ENCODE results near the gene CDRT4.
A peak's percentile ranks its signal among the peaks of the same experiment; 100 is the strongest.

The CDRT4 gene

DNA sequence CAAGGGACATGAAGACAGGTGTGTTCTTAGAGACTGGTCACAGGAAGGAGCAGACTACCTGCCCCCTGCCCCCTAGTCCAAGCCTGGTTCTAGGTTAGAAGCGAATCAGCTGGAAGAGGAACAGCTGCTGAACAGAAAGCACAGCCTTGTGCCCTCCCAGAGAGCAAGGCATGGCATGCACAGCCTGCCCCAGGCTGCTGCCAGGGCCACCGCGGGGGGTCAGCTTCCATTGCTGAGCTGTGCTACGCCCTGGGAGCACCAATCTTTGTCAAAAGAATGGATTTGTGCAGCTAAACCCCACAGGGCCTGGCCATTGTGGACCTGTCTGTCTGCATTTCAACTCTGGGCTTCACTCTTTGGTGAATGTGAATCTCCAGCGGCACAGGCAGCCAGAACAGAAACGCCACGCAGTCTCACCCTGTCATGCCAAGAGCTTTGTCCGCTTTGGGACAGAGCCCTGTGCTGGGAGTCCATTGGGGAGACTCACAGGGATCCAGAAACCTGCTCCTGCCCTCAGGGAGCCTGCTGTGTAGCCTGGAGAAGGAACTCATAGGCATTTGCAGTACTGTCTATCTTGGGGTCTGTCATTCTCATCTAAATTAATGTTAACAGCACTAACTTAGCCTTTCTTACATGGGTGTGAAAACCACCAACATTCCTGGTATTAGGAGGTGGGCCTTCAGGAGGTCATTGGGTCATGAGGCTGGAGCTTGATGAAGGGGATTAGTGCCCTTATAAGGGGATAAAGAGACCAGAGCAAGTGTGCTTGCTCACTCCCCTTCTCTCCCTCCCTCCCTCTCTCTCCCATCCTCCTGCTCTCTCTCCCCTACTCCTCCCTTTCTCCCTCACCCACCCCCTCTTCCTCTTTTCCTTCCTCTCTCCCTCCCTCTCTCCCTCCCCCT lies 25.6 kb upstream of the CDRT4 start:
- DNase-seq: peak; percentile 48

GRCh38 chr17:15492186-15492585 lies 24.8 kb upstream of the CDRT4 start:
- no peak for DNase-seq

DNA sequence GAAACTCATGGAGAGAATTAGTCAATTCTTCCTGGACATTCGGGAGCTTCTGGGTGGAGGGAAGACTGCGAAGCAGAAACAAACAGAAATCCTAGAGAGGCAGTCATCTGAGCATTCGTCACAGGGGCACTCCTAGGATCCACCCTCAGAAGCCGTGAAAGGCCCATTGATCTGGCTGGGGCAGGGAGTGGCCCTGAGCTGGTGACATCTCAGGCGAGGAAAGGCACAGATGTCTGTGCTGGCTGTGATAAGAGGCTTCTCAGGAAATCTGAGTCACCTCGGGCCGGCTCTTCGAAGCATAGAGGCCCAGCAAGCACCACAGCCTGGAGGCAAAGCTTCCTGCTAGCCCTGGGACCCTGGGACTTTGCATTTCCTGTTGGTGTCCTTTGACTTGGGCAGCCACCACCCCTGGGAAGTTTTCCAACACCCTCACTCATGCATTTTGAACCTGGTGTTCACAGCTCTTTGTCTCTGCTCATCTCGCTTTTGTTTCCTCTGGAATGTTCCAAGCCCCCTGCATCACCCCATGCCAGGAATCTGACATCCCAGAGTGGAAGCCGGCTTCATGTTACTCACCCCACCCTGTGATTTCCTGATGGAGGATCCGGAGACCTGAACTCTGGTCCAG lies 23.3 kb upstream of the CDRT4 start:
- DNase-seq: peak; percentile 95

GRCh38 chr17:15488557-15488956 lies 21.1 kb upstream of the CDRT4 start:
- DNase-seq: no peak

DNA sequence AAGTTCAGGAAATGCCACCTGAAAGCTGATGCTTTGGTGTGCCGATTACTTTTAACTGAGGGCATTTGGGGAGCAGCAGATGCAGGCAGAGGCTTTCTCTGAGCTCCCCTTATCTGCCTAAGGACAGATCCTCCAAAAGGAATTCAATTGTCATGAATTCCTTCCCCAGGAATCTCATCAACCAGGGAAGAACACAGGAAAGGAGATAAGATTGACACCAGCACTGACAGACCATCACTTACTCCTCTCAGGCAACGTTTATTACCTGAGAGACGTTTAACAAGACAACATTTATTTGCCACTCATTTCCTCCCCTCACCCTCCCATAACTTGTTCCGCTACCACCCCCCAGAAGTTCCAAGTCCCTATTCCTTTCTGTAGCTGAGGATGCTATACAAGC lies 17.6 kb upstream of the CDRT4 start:
- DNase-seq: no peak

GRCh38 chr17:15483431-15483830 lies 16.0 kb upstream of the CDRT4 start:
- peak; percentile 14 for DNase-seq

DNA sequence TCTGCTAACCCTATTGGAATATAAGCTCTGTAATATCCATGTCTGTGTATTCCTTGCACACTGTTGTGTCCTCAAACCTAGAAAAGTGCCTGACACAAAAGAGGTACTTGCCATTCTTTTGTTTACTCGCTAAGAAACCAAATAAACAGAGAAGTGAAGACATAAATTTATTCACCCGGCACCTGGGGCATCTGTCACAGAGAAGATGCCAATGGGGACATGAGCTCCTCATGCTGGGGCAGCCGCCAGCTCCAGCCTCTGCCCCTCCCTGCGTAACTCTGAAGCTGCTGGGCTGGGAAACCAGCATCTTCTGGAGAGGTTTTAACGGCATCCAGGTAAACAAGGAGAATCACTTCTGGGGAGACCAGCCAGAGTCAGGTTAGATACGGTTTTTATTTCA lies 15.1 kb upstream of the CDRT4 start:
- DNase-seq: no peak

DNA sequence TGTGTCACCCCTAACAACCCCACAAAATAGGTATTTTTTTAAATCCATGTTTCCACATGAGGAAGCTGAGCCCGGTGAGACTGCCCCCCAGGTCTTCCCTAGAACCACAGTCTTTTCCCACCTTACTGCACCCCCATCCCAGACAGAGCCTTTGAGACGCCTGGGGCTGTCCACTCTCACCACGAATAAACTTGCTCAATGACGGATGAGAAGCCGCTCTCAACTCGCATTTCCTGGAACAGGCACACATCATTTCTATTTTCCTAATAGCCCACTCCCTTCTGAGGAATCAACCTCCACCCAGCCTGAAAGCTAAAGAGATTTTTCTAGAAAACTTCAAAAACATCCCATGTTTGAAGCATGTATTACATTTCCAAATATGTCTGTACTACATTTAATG lies 14.1 kb upstream of the CDRT4 start:
- DNase-seq: no peak

- DNase-seq: no peak
These were observed 12.8 kb upstream of the CDRT4 start for GRCh38 chr17:15480204-15480603.

- DNase-seq: no peak
These were observed 12.3 kb upstream of the CDRT4 start for GRCh38 chr17:15479703-15480102.

DNA sequence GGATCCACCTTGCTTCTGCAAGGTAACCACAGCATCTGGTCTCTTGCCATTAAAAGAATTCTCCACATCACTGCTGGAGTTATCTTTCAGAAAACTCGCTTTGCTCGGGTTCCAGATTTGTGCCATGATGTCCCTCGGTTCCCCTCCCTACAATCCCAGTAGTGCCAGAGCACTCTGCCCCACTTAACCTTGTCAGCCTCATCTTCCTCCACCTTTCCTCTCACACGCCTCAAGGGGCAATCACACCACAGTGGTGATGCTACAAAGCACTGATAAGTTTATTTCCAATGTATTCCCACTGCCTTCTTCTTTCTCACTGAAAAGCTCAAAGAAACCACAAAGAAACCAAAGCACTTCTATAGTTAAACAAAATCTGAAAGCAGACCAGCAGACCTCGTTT lies 11.4 kb upstream of the CDRT4 start:
- no peak for DNase-seq

- DNase-seq: no peak
These were observed 8.4 kb upstream of the CDRT4 start for GRCh38 chr17:15475631-15476354.

DNA sequence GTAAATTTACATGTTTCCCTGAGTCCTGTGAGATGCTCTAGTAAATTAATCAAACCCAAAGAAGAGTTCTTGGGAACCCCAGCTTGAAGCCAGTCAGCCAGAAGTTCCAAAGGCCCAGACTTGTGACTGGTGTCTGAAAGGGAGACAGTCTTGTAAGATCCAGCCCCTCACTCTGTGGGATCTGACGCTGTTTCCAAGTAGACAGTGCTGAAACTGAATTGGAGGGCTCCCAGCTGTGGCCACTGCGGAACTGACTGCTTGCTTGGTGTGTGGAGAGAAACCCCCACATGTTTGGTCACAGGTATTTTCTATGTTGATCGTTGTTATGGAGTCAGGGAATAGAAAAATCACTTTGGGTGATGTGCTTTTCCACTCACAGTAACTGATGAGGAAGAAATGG lies 5.5 kb upstream of the CDRT4 start:
- DNase-seq: no peak

GRCh38 chr17:15470536-15470935 lies 3.1 kb upstream of the CDRT4 start:
- DNase-seq: no peak

DNA sequence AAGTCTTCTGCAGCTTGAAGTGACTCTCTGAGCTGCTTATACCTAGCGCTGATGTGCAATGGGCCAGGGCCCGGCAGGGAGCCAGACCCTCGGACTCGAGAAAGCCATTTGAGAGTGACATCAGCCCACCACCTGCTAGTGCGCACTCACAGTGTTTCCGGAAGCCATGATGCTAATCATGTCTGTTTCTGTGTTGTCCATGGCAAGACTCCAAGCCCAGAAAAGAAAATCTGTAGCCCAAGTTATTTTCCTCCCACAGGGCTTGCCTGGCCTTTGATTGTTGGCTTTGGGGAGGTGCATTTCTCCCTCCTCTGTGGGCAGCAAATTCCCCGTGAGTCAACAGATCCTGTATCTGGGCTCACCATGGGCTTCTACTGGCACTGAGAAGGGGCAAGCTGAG lies 1.8 kb upstream of the CDRT4 start:
- DNase-seq: no peak

- no peak for DNase-seq
These were observed 705 bp upstream of the CDRT4 start for GRCh38 chr17:15468126-15468525.

- DNase-seq: no peak
These were observed 1.3 kb downstream of the CDRT4 start for GRCh38 chr17:15466131-15466530.

DNA sequence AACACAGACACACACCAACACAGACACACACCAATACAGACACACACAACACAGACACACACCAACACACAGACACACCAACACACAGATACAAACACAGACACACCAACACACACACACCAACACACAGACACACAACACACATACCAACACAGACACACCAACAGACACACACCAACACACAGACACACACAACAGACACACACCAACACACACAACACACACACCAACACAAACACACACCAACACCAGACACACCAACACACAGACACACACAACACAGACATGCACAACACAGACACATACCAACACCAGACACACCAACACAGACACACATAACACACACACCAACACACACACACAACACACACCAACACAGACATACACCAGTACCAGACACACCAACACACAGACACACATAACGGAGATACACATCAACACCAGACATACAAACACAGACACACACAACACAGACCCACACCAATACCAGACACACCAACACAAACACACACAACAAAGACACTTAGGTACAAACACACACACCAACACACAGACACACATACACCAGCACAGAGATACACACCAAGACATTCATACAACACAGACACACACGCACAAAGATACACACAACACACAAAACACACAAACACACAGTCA lies 2.2 kb downstream of the CDRT4 start:
- DNase-seq: no peak

DNA sequence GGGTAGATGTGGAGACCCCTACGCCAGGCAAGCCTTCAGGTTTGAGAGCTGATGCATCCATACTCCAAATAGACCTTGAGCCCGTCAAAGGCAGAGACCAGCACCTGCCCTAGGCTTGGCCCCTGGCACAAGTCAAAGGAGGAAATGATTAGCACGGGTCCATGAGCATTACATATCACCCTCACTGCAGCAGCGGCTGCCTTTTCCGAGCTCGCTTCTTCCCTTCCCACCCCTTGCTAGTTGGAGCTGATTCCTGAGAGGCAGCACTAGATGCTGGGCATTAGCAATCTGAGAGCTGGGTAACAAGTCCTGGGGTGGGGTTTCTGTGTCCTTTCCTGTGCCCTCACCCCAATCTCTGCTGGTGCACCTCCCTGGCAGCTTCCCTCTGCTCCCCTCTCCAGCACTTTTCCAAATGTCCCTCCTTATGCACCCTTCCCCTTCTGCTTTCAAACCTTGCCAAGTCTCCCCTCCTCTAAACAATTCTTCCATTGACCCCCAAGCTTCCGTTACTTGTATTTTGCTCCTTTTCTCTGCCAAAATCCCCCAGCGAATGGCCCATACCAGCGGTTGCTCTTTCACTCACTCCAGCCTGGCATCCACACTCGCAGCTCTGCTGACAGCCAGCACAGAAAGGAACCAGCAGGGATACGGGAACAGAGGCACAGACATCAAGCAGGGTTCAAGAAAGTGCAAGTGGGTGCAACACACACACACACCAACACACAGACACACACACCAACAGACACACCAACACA lies 3.0 kb downstream of the CDRT4 start:
- DNase-seq: no peak

DNA sequence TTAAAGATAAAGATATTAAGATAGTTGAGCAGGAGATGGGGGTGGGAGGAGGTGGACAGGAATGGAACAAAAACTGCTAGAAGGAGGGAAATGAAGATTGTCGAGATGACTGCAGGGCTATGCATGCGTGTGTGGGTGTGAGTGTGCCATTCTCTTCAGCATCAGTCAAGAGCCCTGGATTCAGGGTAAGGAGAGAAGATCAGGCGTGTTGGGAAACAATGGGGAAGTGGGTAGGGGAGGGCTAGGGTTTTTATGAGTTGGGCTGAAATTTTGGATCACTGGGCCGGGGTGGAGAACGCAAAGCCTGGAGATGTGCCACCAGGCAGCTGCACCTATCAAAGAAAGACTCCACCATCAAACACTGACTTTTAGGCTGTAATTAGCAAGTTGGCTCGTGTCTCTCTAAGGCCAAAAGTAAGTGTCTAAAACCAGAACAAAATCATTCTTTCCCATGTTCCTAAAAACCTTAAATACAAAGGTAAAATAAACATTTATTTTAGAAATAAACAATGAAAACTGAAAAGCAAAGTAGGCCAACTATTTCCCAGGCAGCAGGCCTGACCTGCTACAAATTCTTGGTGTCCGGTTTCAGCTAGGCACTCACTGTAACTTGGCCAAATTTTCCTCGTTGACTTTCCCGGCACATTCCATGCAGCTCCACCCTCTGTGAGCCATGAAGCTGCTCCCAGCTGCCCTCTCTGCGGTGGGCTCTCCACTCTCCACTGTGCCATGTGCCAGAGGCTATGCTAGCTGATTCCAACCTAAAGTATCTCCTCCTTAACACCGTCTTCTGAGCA lies 4.2 kb downstream of the CDRT4 start:
- DNase-seq: no peak

DNA sequence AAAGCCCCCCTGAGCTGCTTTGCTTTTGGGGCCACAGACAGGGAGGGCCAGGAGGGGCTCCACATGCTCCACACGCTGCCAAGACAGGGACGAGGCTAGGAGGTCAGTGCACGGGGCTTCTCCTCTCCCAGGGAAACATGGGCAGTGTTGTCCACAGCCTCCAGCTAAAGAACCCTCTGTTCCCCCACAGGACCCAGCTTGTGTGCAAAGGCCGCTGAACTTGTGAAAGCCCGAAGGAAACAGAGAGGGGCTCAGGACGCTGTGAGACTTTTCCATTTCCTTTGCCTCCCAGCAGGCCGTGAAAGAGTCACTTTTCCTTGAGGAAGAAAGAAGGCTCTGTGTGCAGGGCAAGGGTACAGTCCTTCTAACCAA lies 9.7 kb downstream of the CDRT4 start:
- DNase-seq: no peak

All from OCI-M1 (cell line).